ENCODE measurements around the gene SLC25A33.

- TF ChIP-seq ZFP36 (IDR thresholded peaks at IDR 0.05; ENCODE audit: borderline replicate concordance, partially characterized antibody) (no peak), CTCF (IDR thresholded peaks at IDR 0.05) (no peak), TP53 (CRISPR knock-in tag; IDR thresholded peaks at IDR 0.05) (no peak), RNF2 (IDR thresholded peaks at IDR 0.05; ENCODE audit: borderline replicate concordance, low read depth) (no peak), CHD4 (IDR thresholded peaks at IDR 0.05; ENCODE audit: borderline replicate concordance) (no peak), RCOR1 (IDR thresholded peaks at IDR 0.05; ENCODE audit: low read depth, low read length) (no peak), EP300 (IDR thresholded peaks at IDR 0.05) (no peak), PBX3 (IDR thresholded peaks at IDR 0.05) (no peak), ELK1 (IDR thresholded peaks at IDR 0.05; ENCODE audit: low read depth, low read length) (no peak), ZC3H11A (IDR thresholded peaks at IDR 0.05) (no peak), JUN (IDR thresholded peaks at IDR 0.05) (no peak)
These were observed 81.8 kb downstream of the SLC25A33 start for GRCh38 chr1:9621032-9621431.

Measured in A549 (cell line).